Measurements from ENCODE around the gene ACSM6. TPM values are rescaled to one million over a fixed set of nuclear protein-coding genes. Genes with fewer than 3 reads are reported as not detected.

ACSM6 gene
- total RNA-seq, 6 donors from 2014 or later = not detected

- no peaks in the 10 kb centered on the region for H3K27me3 ChIP-seq
- H3K4me1 ChIP-seq = peaks cover under 1 to 8% (median 3%) of the 10 kb centered on the region in 4 donors
- no peak overlapping the region for H3K4me3 ChIP-seq
- 95 to 97% methylated on average over 5 to 6 of the region's 6 CpGs for WGBS, 2 donors
- peaks cover 0 to 100% (median 51%) of the 10 kb centered on the region in 4 donors for H3K36me3 ChIP-seq
- no peak overlapping the region for H3K27ac ChIP-seq
- no peak for TF ChIP-seq POLR2A (IDR thresholded peaks at IDR 0.05)
- no peak for TF ChIP-seq EP300 (IDR thresholded peaks at IDR 0.05)
- TF ChIP-seq CTCF (IDR thresholded peaks at IDR 0.05) = no peak
- no peak for TF ChIP-seq POLR2AphosphoS5 (IDR thresholded peaks at IDR 0.05)
- ATAC-seq (ENCODE audit: low FRiP score in 2 of 2) (no peak), DNase-seq (no peak)
- no peaks in the 10 kb centered on the region for H3K9me3 ChIP-seq
Measured at GRCh38 chr10:95240811-95241210, 46.8 kb downstream of the ACSM6 start.

- Histone ChIP-seq H3K9me3 (no peaks in the 10 kb centered on the region), H3K4me1 (peaks cover 0 to 9% (median 4%) of the 10 kb centered on the region in 4 donors), H3K36me3 (peaks cover 0 to 100% (median 54%) of the 10 kb centered on the region in 4 donors), H3K4me3 (no peak overlapping the region), H3K27me3 (no peaks in the 10 kb centered on the region), H3K27ac (peak overlapping the region in 2 of 4 donors; percentile 0 to 17)
- DNase-seq (peak in 1 of 2 donors; percentile 94), ATAC-seq (ENCODE audit: low FRiP score in 2 of 2) (peak in 1 of 2 donors; percentile 81)
- WGBS, 2 donors = 43 to 55% methylated on average over 2 to 4 of the region's 4 CpGs
- TF ChIP-seq CTCF (IDR thresholded peaks at IDR 0.05) (no peak), POLR2AphosphoS5 (IDR thresholded peaks at IDR 0.05) (peak in 1 of 2 donors; percentile 7), POLR2A (IDR thresholded peaks at IDR 0.05) (no peak), EP300 (IDR thresholded peaks at IDR 0.05) (no peak)
Measured at GRCh38 chr10:95241533-95241932, 47.5 kb downstream of the ACSM6 start.

GRCh38 chr10:95242581-95243317, 48.7 kb downstream of the ACSM6 start:
- peak overlapping the region in 1 of 4 donors; percentile 17 for H3K27ac ChIP-seq

GRCh38 chr10:95243318-95243617, 49.2 kb downstream of the ACSM6 start:
- H3K4me3 ChIP-seq = no peak overlapping the region
- DNase-seq = no peak
- peak overlapping the region in 1 of 4 donors; percentile 14 for H3K27ac ChIP-seq
- no peaks in the 10 kb centered on the region for H3K9me3 ChIP-seq
- no peak for ATAC-seq (ENCODE audit: low FRiP score in 2 of 2)
- H3K4me1 ChIP-seq = peaks cover 12 to 27% (median 17%) of the 10 kb centered on the region in 4 donors
- H3K27me3 ChIP-seq = no peaks in the 10 kb centered on the region
- 58 to 72% methylated on average over 3 of the region's 3 CpGs for WGBS, 2 donors
- TF ChIP-seq POLR2A (IDR thresholded peaks at IDR 0.05) (no peak), EP300 (IDR thresholded peaks at IDR 0.05) (no peak)
- peaks cover 0 to 97% (median 40%) of the 10 kb centered on the region in 4 donors for H3K36me3 ChIP-seq

More at GRCh38 chr10:95242581-95243317, 48.7 kb downstream of the ACSM6 start:
- H3K4me1 ChIP-seq = peaks cover 9 to 22% (median 12%) of the 10 kb centered on the region in 4 donors
- ATAC-seq (ENCODE audit: low FRiP score in 2 of 2) (peak; percentile 48 to 63), DNase-seq (peak in 1 of 2 donors; percentile 58)
- H3K9me3 ChIP-seq = no peaks in the 10 kb centered on the region
- TF ChIP-seq EP300 (IDR thresholded peaks at IDR 0.05) (no peak), CTCF (IDR thresholded peaks at IDR 0.05) (peak in 5 of 6 experiments; percentile 29 to 56 (median 39)), POLR2AphosphoS5 (IDR thresholded peaks at IDR 0.05) (no peak), POLR2A (IDR thresholded peaks at IDR 0.05) (no peak)
- H3K36me3 ChIP-seq = peaks cover 0 to 97% (median 44%) of the 10 kb centered on the region in 4 donors
- no peaks in the 10 kb centered on the region for H3K27me3 ChIP-seq
- WGBS, 2 donors = 73 to 86% methylated on average over 8 of the region's 8 CpGs
- no peak overlapping the region for H3K4me3 ChIP-seq

GRCh38 chr10:95244152-95244551, 50.1 kb downstream of the ACSM6 start:
- 75 to 93% methylated on average over 2 of the region's 2 CpGs for WGBS, 2 donors
- H3K36me3 ChIP-seq = peaks cover 0 to 97% (median 38%) of the 10 kb centered on the region in 4 donors

More at GRCh38 chr10:95244152-95244551, 50.1 kb downstream of the ACSM6 start:
- DNase-seq = no peak
- ATAC-seq (ENCODE audit: low FRiP score in 2 of 2) = no peak
- Histone ChIP-seq H3K4me1 (peaks cover 17 to 34% (median 23%) of the 10 kb centered on the region in 4 donors), H3K9me3 (no peaks in the 10 kb centered on the region), H3K27me3 (no peaks in the 10 kb centered on the region), H3K4me3 (no peak overlapping the region), H3K27ac (no peak overlapping the region)
- no peak for TF ChIP-seq POLR2AphosphoS5 (IDR thresholded peaks at IDR 0.05)
- TF ChIP-seq CTCF (IDR thresholded peaks at IDR 0.05) = no peak
- TF ChIP-seq EP300 (IDR thresholded peaks at IDR 0.05) = no peak
- no peak for TF ChIP-seq POLR2A (IDR thresholded peaks at IDR 0.05)

Measured in upper lobe of left lung (tissue), 6 donors.